Naive thymus-derived CD4-positive, alpha-beta T cell (primary cell): Measurements from ENCODE around the gene SYNDIG1. TPM values are rescaled to one million over a fixed set of nuclear protein-coding genes. Genes with fewer than 3 reads are reported as not detected.

Source experiments
- ATAC-seq: fragments of 150-1000 bp; cut with Tn5 transposase; 2 replicates; pipeline ENCODE4 v1.10.0; 2021; ENCODE audit warnings: mild to moderate bottlenecking, moderate library complexity
- CTCF ChIA-PET: fragments of 350-600 bp; sonication (Branson Sonifier 250); formaldehyde crosslinking; loops from one replicate; lab custom pipeline; 2021; ENCODE audit warnings: antibody characterized with exemption; lab: Charles Lee
- POLR2A ChIA-PET: fragments of 350-600 bp; sonication (Branson Sonifier 250); formaldehyde crosslinking; loops from one replicate; lab custom pipeline; 2021; ENCODE audit warnings: antibody characterized with exemption, inconsistent platforms; lab: Charles Lee
- DNase-seq, 9 donors: peaks; one replicate each; pipeline versions ENCODE4 v3.0.0 to v3.0.0-alpha.2; 2020 to 2022; ENCODE audit warnings: mixed read lengths in 1 of 9
- H3K27ac ChIP-seq: one replicate; pipeline ENCODE4 v1.7.0; 2013; ENCODE audit warnings: mild to moderate bottlenecking, low read depth, low read length, moderate library complexity
- H3K27me3 ChIP-seq, 2 donors: one replicate each; pipeline ENCODE4 v1.7.0; 2013; ENCODE audit warnings: low read length in 2 of 2, mild to moderate bottlenecking in 2 of 2, moderate library complexity in 2 of 2; ENCODE audit not compliant: control insufficient read depth in 2 of 2, insufficient read depth in 2 of 2
- H3K36me3 ChIP-seq, 3 experiments: 1 replicate in 2 of 3; 2 replicates in 1 of 3; pipeline ENCODE4 v1.7.0; 2013; ENCODE audit warnings: low read length in 3 of 3, mild to moderate bottlenecking in 3 of 3, moderate library complexity in 1 of 3; ENCODE audit not compliant: insufficient read depth in 3 of 3, control insufficient read depth in 2 of 3
- H3K4me1 ChIP-seq, 2 donors: one replicate each; pipeline ENCODE4 v1.7.0; 2013; ENCODE audit warnings: low read length in 2 of 2, mild to moderate bottlenecking in 2 of 2, moderate library complexity in 1 of 2; ENCODE audit not compliant: control insufficient read depth in 2 of 2, insufficient read depth in 2 of 2
- H3K4me3 ChIP-seq: 2 replicates; pipeline ENCODE4 v1.7.0; 2013; ENCODE audit warnings: mild to moderate bottlenecking, low read length
- H3K9me3 ChIP-seq, 3 experiments: 1 replicate in 2 of 3; 2 replicates in 1 of 3; pipeline ENCODE4 v1.7.0; 2013; ENCODE audit warnings: low read length in 3 of 3; ENCODE audit not compliant: control insufficient read depth in 2 of 3
- H3K27ac Mint-ChIP-seq, 9 donors: one replicate each; pipeline ENCODE4 v1.8.0; 2020 to 2022; ENCODE audit warnings: mixed read lengths in 9 of 9, mild to moderate bottlenecking in 8 of 9, moderate library complexity in 5 of 9, inconsistent platforms in 2 of 9
- H3K27me3 Mint-ChIP-seq, 5 donors: one replicate each; pipeline ENCODE4 v1.8.0; 2021 to 2022; ENCODE audit warnings: mixed read lengths in 5 of 5, mild to moderate bottlenecking in 1 of 5
- H3K36me3 Mint-ChIP-seq, 5 donors: one replicate each; pipeline ENCODE4 v1.8.0; 2020 to 2022; ENCODE audit warnings: mixed read lengths in 5 of 5, mild to moderate bottlenecking in 3 of 5, inconsistent platforms in 1 of 5
- H3K4me1 Mint-ChIP-seq, 7 donors: one replicate each; pipeline ENCODE4 v1.8.0; 2020 to 2022; ENCODE audit warnings: mixed read lengths in 7 of 7, mild to moderate bottlenecking in 3 of 7, inconsistent platforms in 1 of 7
- H3K4me3 Mint-ChIP-seq, 10 donors: one replicate each; pipeline ENCODE4 v1.8.0; 2020 to 2022; ENCODE audit warnings: mild to moderate bottlenecking in 10 of 10, mixed read lengths in 10 of 10, moderate library complexity in 6 of 10, inconsistent platforms in 2 of 10
- H3K9me3 Mint-ChIP-seq, 11 donors: one replicate each; pipeline ENCODE4 v1.8.0; 2020 to 2022; ENCODE audit warnings: mixed read lengths in 11 of 11, mild to moderate bottlenecking in 4 of 11, inconsistent platforms in 1 of 11, moderate library complexity in 1 of 11
- intact Hi-C, 2 donors: fragments of 100-400 bp; cut with micrococcal nuclease; formaldehyde crosslinking; loops; one replicate each; pipeline ENCODE4 v1.15.1; 2023
- polyA plus RNA-seq, 2 donors: library from polyadenylated mRNA; unstranded; fragments of 300-500 nt; fragmentation: Illumina TruSeq; gene quantifications; one replicate each; pipeline ENCODE4 v1.2.3, GENCODE V29; 2021
- total RNA-seq, 6 experiments: library from RNA in 5 of 6; stranded (reverse) in 5 of 6; gene quantifications; 1 replicate in 5 of 6; 2 replicates in 1 of 6; pipeline ENCODE4 v1.2.3 and lab custom pipeline; 2021 to 2026

The SYNDIG1 gene
- total and polyA plus RNA-seq, 7 experiments from 2014 or later = not detected

DNA sequence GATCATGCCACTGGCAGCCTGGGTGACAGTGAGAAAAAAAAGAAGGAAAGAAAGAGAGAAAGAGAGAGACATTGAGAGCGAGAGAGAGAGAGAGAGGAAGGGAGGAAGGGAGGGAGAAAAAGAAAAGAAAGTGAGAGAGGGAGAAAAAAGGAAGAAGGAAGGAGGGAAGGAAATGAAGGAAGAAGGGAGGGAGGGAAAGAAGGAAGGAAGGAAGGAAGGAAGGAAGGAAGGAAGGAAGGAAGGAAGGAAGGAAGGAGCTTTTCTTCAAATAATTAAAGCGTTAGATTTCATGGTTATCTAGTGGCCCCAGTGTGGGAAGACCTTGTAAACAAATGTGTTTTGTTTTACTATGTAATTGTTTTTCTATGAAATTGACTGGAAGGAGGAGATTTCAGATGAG, 170.8 kb downstream of the SYNDIG1 start:
- Mint-ChIP-seq H3K27ac (no peak overlapping the region), H3K4me1 (no peaks in the 10 kb centered on the region), H3K9me3 (peaks cover 0 to 10% (median 0%) of the 10 kb centered on the region in 11 donors), H3K27me3 (peaks cover 0 to 9% (median 7%) of the 10 kb centered on the region in 5 donors), H3K36me3 (no peaks in the 10 kb centered on the region), H3K4me3 (no peak overlapping the region)
- ChIA-PET POLR2A (no interaction called here), CTCF (no interaction called here)
- Histone ChIP-seq H3K4me1 (no peaks in the 10 kb centered on the region), H3K36me3 (no peaks in the 10 kb centered on the region), H3K9me3 (no peaks in the 10 kb centered on the region), H3K27me3 (peaks cover 2 to 3% of the 10 kb centered on the region in 2 donors), H3K4me3 (no peak overlapping the region), H3K27ac (no peak overlapping the region)
- ATAC-seq = no peak
- intact Hi-C loops = no loop called here
- no peak for DNase-seq

DNA sequence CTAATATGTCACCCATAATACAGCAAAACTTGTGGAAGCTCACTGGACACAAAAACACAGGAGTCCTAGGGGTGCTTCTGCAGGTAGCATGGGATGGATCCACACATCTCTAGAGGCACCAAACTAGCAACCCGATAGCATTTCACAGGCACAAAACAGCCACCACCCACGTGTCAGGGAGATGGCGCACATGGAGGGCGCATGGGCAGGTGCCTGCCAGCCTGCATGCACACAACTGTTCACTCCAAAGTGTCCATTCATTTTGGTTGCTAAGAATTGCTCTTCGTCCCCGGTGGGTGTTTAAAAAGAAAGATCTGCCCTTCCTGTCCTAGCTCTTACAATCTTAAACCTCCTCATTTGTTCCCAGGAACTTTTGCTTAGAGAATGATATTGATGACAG, 171.3 kb downstream of the SYNDIG1 start:
- Histone ChIP-seq H3K4me1 (no peaks in the 10 kb centered on the region), H3K27me3 (peaks cover 2 to 3% of the 10 kb centered on the region in 2 donors), H3K27ac (no peak overlapping the region), H3K4me3 (no peak overlapping the region), H3K36me3 (no peaks in the 10 kb centered on the region), H3K9me3 (no peaks in the 10 kb centered on the region)
- Mint-ChIP-seq H3K4me1 (no peaks in the 10 kb centered on the region), H3K27me3 (peaks cover 0 to 11% (median 3%) of the 10 kb centered on the region in 5 donors), H3K9me3 (peaks cover 0 to 10% (median 0%) of the 10 kb centered on the region in 11 donors), H3K4me3 (no peak overlapping the region), H3K36me3 (no peaks in the 10 kb centered on the region), H3K27ac (no peak overlapping the region)
- intact Hi-C loops = no loop called here
- POLR2A ChIA-PET = no interaction called here
- CTCF ChIA-PET = no interaction called here
- no peak for DNase-seq
- ATAC-seq = no peak

DNA sequence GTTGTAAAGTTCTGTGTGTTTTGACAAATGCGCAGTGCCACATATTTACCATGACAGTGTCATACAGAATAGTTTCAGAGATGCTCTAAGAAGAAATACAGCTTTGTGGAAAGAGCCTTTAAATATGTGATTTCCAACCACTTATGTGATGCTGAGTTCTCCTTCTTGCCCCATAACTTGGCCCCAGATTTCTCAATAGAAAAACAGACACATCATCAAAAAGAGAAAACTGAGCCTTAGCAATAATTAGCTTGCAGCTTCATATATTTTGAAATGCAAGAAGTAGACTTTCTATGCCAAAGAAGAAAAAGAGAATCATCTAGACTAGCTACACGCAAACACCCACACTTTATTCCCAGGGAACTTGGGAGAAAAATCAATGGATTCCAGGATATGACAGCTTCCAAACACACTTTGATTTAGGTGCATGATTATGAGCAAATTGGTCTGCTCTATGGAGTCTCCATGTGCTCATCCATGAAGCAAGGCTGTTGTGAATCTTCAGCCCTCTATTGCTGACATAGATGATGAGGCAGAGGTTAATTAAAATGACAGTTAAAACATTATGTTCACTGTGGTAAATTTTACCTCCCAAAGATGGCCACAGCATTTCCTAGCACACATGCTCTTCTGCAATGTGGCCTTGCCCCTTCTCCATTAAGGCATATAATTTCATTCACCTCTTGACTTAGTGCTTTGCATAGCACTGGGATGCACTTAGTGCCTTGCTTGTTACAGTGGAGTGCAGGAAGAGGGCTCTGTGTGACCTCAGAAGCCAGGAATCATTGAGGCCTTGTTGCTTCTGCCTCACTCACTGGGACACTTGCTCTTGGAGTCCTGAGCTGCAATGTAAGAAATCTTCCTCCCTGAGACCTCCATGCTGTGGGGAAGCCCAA, 174.6 kb downstream of the SYNDIG1 start:
- Histone ChIP-seq H3K4me3 (no peak overlapping the region), H3K36me3 (no peaks in the 10 kb centered on the region)
- ATAC-seq = no peak

DNA sequence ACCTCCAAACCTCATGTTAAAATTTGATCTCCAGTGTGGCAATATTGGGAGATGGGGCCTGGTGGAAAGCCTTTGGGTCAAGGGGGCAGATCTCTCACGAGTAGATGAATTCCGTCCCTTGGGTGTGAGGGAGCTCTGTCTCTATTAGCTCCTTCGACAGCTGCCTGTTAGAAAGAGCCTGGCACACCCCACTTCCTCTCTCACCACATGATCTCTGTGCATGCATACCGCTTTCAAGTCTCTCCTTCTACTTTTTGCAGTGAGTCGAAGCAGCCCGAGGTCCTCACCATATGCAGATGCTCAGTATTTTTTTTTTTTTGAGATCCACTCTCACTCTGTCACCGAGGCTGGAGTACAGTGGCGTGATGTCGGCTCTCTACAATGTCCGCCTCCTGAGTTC, 176.9 kb downstream of the SYNDIG1 start:
- intact Hi-C loops = no loop called here
- Mint-ChIP-seq H3K9me3 (peaks cover 0 to 10% (median 0%) of the 10 kb centered on the region in 11 donors), H3K27me3 (peaks cover 0 to 17% (median 11%) of the 10 kb centered on the region in 5 donors), H3K27ac (peak overlapping the region in 2 of 9 donors; percentile 1 to 58), H3K4me1 (peaks cover 0 to 8% (median 5%) of the 10 kb centered on the region in 7 donors), H3K36me3 (no peaks in the 10 kb centered on the region), H3K4me3 (peak overlapping the region in 2 of 10 donors; percentile 6 to 36)
- peak in 1 of 9 donors; percentile 29 for DNase-seq
- Histone ChIP-seq H3K4me3 (no peak overlapping the region), H3K9me3 (no peaks in the 10 kb centered on the region), H3K27me3 (peaks cover 0 to 3% of the 10 kb centered on the region in 2 donors), H3K4me1 (no peaks in the 10 kb centered on the region), H3K27ac (no peak overlapping the region), H3K36me3 (no peaks in the 10 kb centered on the region)
- ChIA-PET POLR2A (no interaction called here), CTCF (no interaction called here)
- no peak for ATAC-seq

More for the DNA sequence above, 174.6 kb downstream of the SYNDIG1 start:
- H3K36me3 Mint-ChIP-seq = no peaks in the 10 kb centered on the region
- H3K9me3 Mint-ChIP-seq = peaks cover 0 to 10% (median 0%) of the 10 kb centered on the region in 11 donors
- ChIA-PET POLR2A (no interaction called here), CTCF (no interaction called here)
- H3K27me3 ChIP-seq = peaks cover 2 to 3% of the 10 kb centered on the region in 2 donors
- DNase-seq = no peak
- no peak overlapping the region for H3K27ac Mint-ChIP-seq
- H3K4me1 Mint-ChIP-seq = peaks cover 0 to 8% (median 5%) of the 10 kb centered on the region in 7 donors
- no peak overlapping the region for H3K27ac ChIP-seq
- no peak overlapping the region for H3K4me3 Mint-ChIP-seq
- no peaks in the 10 kb centered on the region for H3K4me1 ChIP-seq
- H3K27me3 Mint-ChIP-seq = peaks cover 0 to 17% (median 12%) of the 10 kb centered on the region in 5 donors
- no peaks in the 10 kb centered on the region for H3K9me3 ChIP-seq
- intact Hi-C loops = no loop called here

DNA sequence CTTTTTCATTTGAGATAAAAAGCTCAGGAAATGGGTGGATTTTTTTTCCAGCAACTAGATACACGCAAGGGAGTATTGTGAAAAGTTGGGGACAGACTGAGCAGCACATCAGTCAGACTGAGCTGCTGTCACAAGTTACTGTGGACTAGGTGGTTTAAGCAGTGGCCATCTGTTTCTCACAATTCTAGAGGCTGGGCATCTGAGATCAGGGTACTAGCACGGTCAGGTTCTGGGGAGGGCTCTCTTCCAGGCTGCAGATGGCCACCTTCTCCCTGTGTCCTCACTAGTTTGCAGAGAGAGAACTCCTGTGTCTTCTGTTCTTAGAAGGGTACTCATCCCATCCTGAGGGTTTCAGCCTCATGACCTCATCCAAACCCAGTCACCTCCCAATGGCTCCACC, 178.3 kb downstream of the SYNDIG1 start:
- H3K27ac Mint-ChIP-seq = no peak overlapping the region
- no peaks in the 10 kb centered on the region for H3K36me3 Mint-ChIP-seq
- Histone ChIP-seq H3K4me3 (no peak overlapping the region), H3K4me1 (no peaks in the 10 kb centered on the region), H3K36me3 (no peaks in the 10 kb centered on the region), H3K27ac (no peak overlapping the region), H3K9me3 (no peaks in the 10 kb centered on the region), H3K27me3 (peaks cover 0 to 3% of the 10 kb centered on the region in 2 donors)
- intact Hi-C loops = no loop called here
- ATAC-seq = no peak
- CTCF ChIA-PET = no interaction called here
- no peak for DNase-seq
- H3K27me3 Mint-ChIP-seq = peaks cover 0 to 17% (median 11%) of the 10 kb centered on the region in 5 donors
- no peak overlapping the region for H3K4me3 Mint-ChIP-seq
- H3K9me3 Mint-ChIP-seq = peaks cover 0 to 10% (median 0%) of the 10 kb centered on the region in 11 donors
- POLR2A ChIA-PET = no interaction called here
- H3K4me1 Mint-ChIP-seq = peaks cover 0 to 8% (median 5%) of the 10 kb centered on the region in 7 donors

DNA sequence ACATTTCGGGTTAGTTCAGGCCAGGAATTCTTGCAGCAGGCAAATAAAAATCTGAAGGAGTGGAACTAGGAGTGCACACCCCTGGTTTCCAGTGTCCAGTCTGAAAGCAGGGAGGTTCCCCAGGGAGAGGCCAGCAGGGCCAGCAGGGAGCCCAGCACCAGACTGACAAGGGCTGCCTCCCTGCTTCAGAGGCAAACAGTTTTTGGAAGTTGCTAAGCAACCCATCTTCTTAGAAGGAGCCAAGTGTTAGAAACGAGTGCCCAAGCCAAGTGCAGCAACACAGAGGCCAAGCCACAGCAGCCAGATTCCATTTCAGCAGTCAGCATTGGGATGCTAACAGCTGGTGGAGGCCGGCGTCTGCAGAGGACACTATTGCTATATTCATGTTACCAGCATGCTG, 179.1 kb downstream of the SYNDIG1 start:
- Mint-ChIP-seq H3K27me3 (peaks cover 0 to 16% (median 11%) of the 10 kb centered on the region in 5 donors), H3K4me3 (no peak overlapping the region), H3K9me3 (peaks cover 0 to 3% (median 0%) of the 10 kb centered on the region in 11 donors), H3K36me3 (no peaks in the 10 kb centered on the region), H3K4me1 (peaks cover 0 to 8% (median 6%) of the 10 kb centered on the region in 7 donors), H3K27ac (no peak overlapping the region)
- DNase-seq (no peak), ATAC-seq (no peak)
- Histone ChIP-seq H3K36me3 (no peaks in the 10 kb centered on the region), H3K4me1 (no peaks in the 10 kb centered on the region), H3K9me3 (no peaks in the 10 kb centered on the region), H3K27ac (no peak overlapping the region), H3K4me3 (no peak overlapping the region), H3K27me3 (peaks cover 0 to 3% of the 10 kb centered on the region in 2 donors)
- ChIA-PET POLR2A (no interaction called here), CTCF (no interaction called here)
- intact Hi-C loops = no loop called here
